Hematopoietic multipotent progenitor cell treated with erythropoietin and hydrocortisone succinate and interleukin-3 and kit ligand, for 6 days (in vitro differentiated cells): Measurements from ENCODE around the gene SENP1.

Experiments
- DNase-seq: peaks from one replicate; pipeline ENCODE4 v3.0.0-alpha.2; 2015

SENP1 gene

GRCh38 chr12:48015129-48015528 lies 90.8 kb downstream of the SENP1 start:
- DNase-seq, result no peak

GRCh38 chr12:48013287-48013686 lies 92.6 kb downstream of the SENP1 start:
- DNase-seq, result no peak

GRCh38 chr12:48012070-48012469 lies 93.8 kb downstream of the SENP1 start:
- no peak for DNase-seq

GRCh38 chr12:48010366-48010970 lies 95.4 kb downstream of the SENP1 start:
- DNase-seq, result no peak

GRCh38 chr12:48009471-48009870 lies 96.4 kb downstream of the SENP1 start:
- no peak for DNase-seq

- DNase-seq, result no peak
These were observed 96.9 kb downstream of the SENP1 start for GRCh38 chr12:48008950-48009349.

- no peak for DNase-seq
These were observed 97.5 kb downstream of the SENP1 start for GRCh38 chr12:48008349-48008748.

- DNase-seq, result no peak
These were observed 98.7 kb downstream of the SENP1 start for GRCh38 chr12:48007206-48007605.

- no peak for DNase-seq
These were observed 100.2 kb downstream of the SENP1 start for GRCh38 chr12:48005750-48006021.

GRCh38 chr12:48005001-48005749 lies 100.7 kb downstream of the SENP1 start:
- no peak for DNase-seq

GRCh38 chr12:48004053-48004941 lies 101.6 kb downstream of the SENP1 start, which contains the start of gene COL2A1:
TSS of gene COL2A1 (minus strand) at chr12:48004476. CDS start at chr12:48004321, 155 bp downstream.
- peak; percentile 27 for DNase-seq

- peak; percentile 26 for DNase-seq
These were observed 102.4 kb downstream of the SENP1 start for GRCh38 chr12:48003226-48004052.

GRCh38 chr12:48002773-48003218 lies 103.1 kb downstream of the SENP1 start:
- no peak for DNase-seq

GRCh38 chr12:48002414-48002730 lies 103.5 kb downstream of the SENP1 start:
- no peak for DNase-seq

GRCh38 chr12:48001505-48002413 lies 104.1 kb downstream of the SENP1 start:
- DNase-seq, result no peak

- DNase-seq, result no peak
These were observed 104.9 kb downstream of the SENP1 start for GRCh38 chr12:48000878-48001504.

- DNase-seq, result no peak
These were observed 106.1 kb downstream of the SENP1 start for GRCh38 chr12:47999816-48000215.

- no peak for DNase-seq
These were observed 108.6 kb downstream of the SENP1 start for GRCh38 chr12:47997321-47997720.

GRCh38 chr12:47995981-47996401 lies 109.9 kb downstream of the SENP1 start:
- DNase-seq, result no peak

- no peak for DNase-seq
These were observed 112.4 kb downstream of the SENP1 start for GRCh38 chr12:47993491-47993890.
